ENCODE data around the gene PF4V1.

Gene PF4V1

GRCh38 chr4:73859614-73860088, 6.6 kb downstream of the PF4V1 start:
- Histone ChIP-seq H3K27me3 (no peaks in the 10 kb centered on the region), H3K4me2 (no peak overlapping the region), H3K4me3 (no peak overlapping the region), H3K9ac (no peak overlapping the region), H4K20me1 (no peaks in the 10 kb centered on the region), H3K4me1 (no peaks in the 10 kb centered on the region), H3K9me3 (no peaks in the 10 kb centered on the region), H3K27ac (no peak overlapping the region), H3K36me3 (no peaks in the 10 kb centered on the region)
- no peak for TF ChIP-seq Cebpa-rat (IDR thresholded peaks at IDR 0.05)

GRCh38 chr4:73860181-73860580, 7.1 kb downstream of the PF4V1 start:
- H4K20me1 ChIP-seq: no peaks in the 10 kb centered on the region
- H3K36me3 ChIP-seq: no peaks in the 10 kb centered on the region
- H3K4me1 ChIP-seq: no peaks in the 10 kb centered on the region
- no peak overlapping the region for H3K4me2 ChIP-seq
- H3K27me3 ChIP-seq: no peaks in the 10 kb centered on the region
- no peak for TF ChIP-seq Cebpa-rat (IDR thresholded peaks at IDR 0.05)
- H3K9ac ChIP-seq: no peak overlapping the region
- H3K9me3 ChIP-seq: no peaks in the 10 kb centered on the region
- no peak overlapping the region for H3K27ac ChIP-seq
- no peak overlapping the region for H3K4me3 ChIP-seq

GRCh38 chr4:73860917-73861316, 7.8 kb downstream of the PF4V1 start:
- Histone ChIP-seq H3K27ac (no peak overlapping the region), H3K36me3 (no peaks in the 10 kb centered on the region), H3K9me3 (no peaks in the 10 kb centered on the region), H3K9ac (no peak overlapping the region), H3K4me3 (no peak overlapping the region), H3K4me1 (no peaks in the 10 kb centered on the region), H4K20me1 (no peaks in the 10 kb centered on the region), H3K27me3 (no peaks in the 10 kb centered on the region), H3K4me2 (no peak overlapping the region)
- no peak for TF ChIP-seq Cebpa-rat (IDR thresholded peaks at IDR 0.05)

GRCh38 chr4:73862322-73862721, 9.2 kb downstream of the PF4V1 start:
- no peak for TF ChIP-seq Cebpa-rat (IDR thresholded peaks at IDR 0.05)

GRCh38 chr4:73864365-73864764, 11.3 kb downstream of the PF4V1 start:
- no peaks in the 10 kb centered on the region for H3K27me3 ChIP-seq
- H3K27ac ChIP-seq: no peak overlapping the region
- TF ChIP-seq Cebpa-rat (IDR thresholded peaks at IDR 0.05): no peak
- no peak overlapping the region for H3K4me2 ChIP-seq
- peaks cover 4% of the 10 kb centered on the region for H3K9me3 ChIP-seq
- no peak overlapping the region for H3K9ac ChIP-seq
- H4K20me1 ChIP-seq: no peaks in the 10 kb centered on the region
- no peaks in the 10 kb centered on the region for H3K4me1 ChIP-seq
- no peak overlapping the region for H3K4me3 ChIP-seq
- no peaks in the 10 kb centered on the region for H3K36me3 ChIP-seq

More at GRCh38 chr4:73862322-73862721, 9.2 kb downstream of the PF4V1 start:
- Histone ChIP-seq H3K27ac (no peak overlapping the region), H3K27me3 (no peaks in the 10 kb centered on the region), H3K4me2 (no peak overlapping the region), H3K9ac (no peak overlapping the region), H3K36me3 (no peaks in the 10 kb centered on the region), H3K4me1 (no peaks in the 10 kb centered on the region), H4K20me1 (no peaks in the 10 kb centered on the region), H3K4me3 (no peak overlapping the region), H3K9me3 (no peaks in the 10 kb centered on the region)

GRCh38 chr4:73864961-73865360, 11.9 kb downstream of the PF4V1 start:
- no peak overlapping the region for H3K27ac ChIP-seq
- no peaks in the 10 kb centered on the region for H3K36me3 ChIP-seq
- no peaks in the 10 kb centered on the region for H3K4me1 ChIP-seq
- H3K4me2 ChIP-seq: no peak overlapping the region
- peaks cover 4% of the 10 kb centered on the region for H3K9me3 ChIP-seq
- no peak overlapping the region for H3K9ac ChIP-seq
- TF ChIP-seq Cebpa-rat (IDR thresholded peaks at IDR 0.05): no peak
- H4K20me1 ChIP-seq: no peaks in the 10 kb centered on the region
- H3K27me3 ChIP-seq: no peaks in the 10 kb centered on the region
- no peak overlapping the region for H3K4me3 ChIP-seq

GRCh38 chr4:73865431-73866096, 12.5 kb downstream of the PF4V1 start:
- Histone ChIP-seq H3K9ac (no peak overlapping the region), H3K27ac (no peak overlapping the region), H3K4me3 (no peak overlapping the region), H3K27me3 (no peaks in the 10 kb centered on the region), H3K36me3 (no peaks in the 10 kb centered on the region), H4K20me1 (no peaks in the 10 kb centered on the region), H3K9me3 (peaks cover 4% of the 10 kb centered on the region), H3K4me1 (no peaks in the 10 kb centered on the region), H3K4me2 (no peak overlapping the region)
- no peak for TF ChIP-seq Cebpa-rat (IDR thresholded peaks at IDR 0.05)

GRCh38 chr4:73866246-73866645, 13.2 kb downstream of the PF4V1 start:
- Histone ChIP-seq H3K9me3 (peaks cover 4% of the 10 kb centered on the region), H3K4me1 (no peaks in the 10 kb centered on the region), H3K27me3 (no peaks in the 10 kb centered on the region), H3K4me2 (no peak overlapping the region), H3K4me3 (no peak overlapping the region), H3K36me3 (no peaks in the 10 kb centered on the region), H3K9ac (no peak overlapping the region), H4K20me1 (no peaks in the 10 kb centered on the region), H3K27ac (no peak overlapping the region)
- no peak for TF ChIP-seq Cebpa-rat (IDR thresholded peaks at IDR 0.05)

- Histone ChIP-seq H3K27me3 (no peaks in the 10 kb centered on the region), H3K4me2 (no peak overlapping the region)
These were observed 14.7 kb downstream of the PF4V1 start for GRCh38 chr4:73867783-73868182.

GRCh38 chr4:73868206-73869129, 15.4 kb downstream of the PF4V1 start:
- Histone ChIP-seq H3K27me3 (no peaks in the 10 kb centered on the region), H3K9me3 (peaks cover 4% of the 10 kb centered on the region), H3K4me3 (no peak overlapping the region), H4K20me1 (no peaks in the 10 kb centered on the region), H3K27ac (no peak overlapping the region), H3K4me1 (no peaks in the 10 kb centered on the region), H3K36me3 (no peaks in the 10 kb centered on the region), H3K9ac (no peak overlapping the region), H3K4me2 (no peak overlapping the region)
- TF ChIP-seq Cebpa-rat (IDR thresholded peaks at IDR 0.05): no peak

More at GRCh38 chr4:73867783-73868182, 14.7 kb downstream of the PF4V1 start:
- Histone ChIP-seq H3K27ac (no peak overlapping the region), H3K9ac (no peak overlapping the region), H4K20me1 (no peaks in the 10 kb centered on the region), H3K4me3 (no peak overlapping the region), H3K9me3 (peaks cover 4% of the 10 kb centered on the region), H3K36me3 (no peaks in the 10 kb centered on the region), H3K4me1 (no peaks in the 10 kb centered on the region)
- TF ChIP-seq Cebpa-rat (IDR thresholded peaks at IDR 0.05): no peak

Data from BLaER1 (cell line).